GM19025 (cell line): ENCODE results near the gene SEH1L.
"Not testable (repeated sequence)": the region's sequence is repeated elsewhere in the genome, so short reads cannot be mapped to it uniquely, and the experiment has no call there.

ENCODE experiments used
- ATAC-seq: cut with Tn5 transposase; IDR thresholded peaks from one replicate; pipeline ENCODE4 v1.9.1; 2021; ENCODE audit warnings: mild to moderate bottlenecking, low read depth, moderate library complexity; ENCODE audit not compliant: unreplicated experiment

SEH1L gene

GRCh38 chr18:12939162-12939561 lies 8.6 kb upstream of the SEH1L start:
- ATAC-seq = no peak

GRCh38 chr18:12943215-12943614 lies 4.6 kb upstream of the SEH1L start:
- ATAC-seq = no peak

GRCh38 chr18:12944709-12945108 lies 3.1 kb upstream of the SEH1L start:
- no peak for ATAC-seq

- ATAC-seq = no peak
Measured at GRCh38 chr18:12946549-12947284, 1.1 kb upstream of the SEH1L start.

GRCh38 chr18:12948050-12948804 lies 416 bp downstream of the SEH1L start:
- peak; percentile 75 for ATAC-seq

- no peak for ATAC-seq
Measured at GRCh38 chr18:12958478-12958877, 10.7 kb downstream of the SEH1L start.

GRCh38 chr18:12960395-12960794 lies 12.6 kb downstream of the SEH1L start:
- ATAC-seq = no peak

- ATAC-seq = no peak
Measured at GRCh38 chr18:12960853-12961397, 13.1 kb downstream of the SEH1L start.

GRCh38 chr18:12963069-12963468 lies 15.3 kb downstream of the SEH1L start:
- ATAC-seq = no peak

GRCh38 chr18:12968115-12968514 lies 20.3 kb downstream of the SEH1L start:
- ATAC-seq = no peak

GRCh38 chr18:12968619-12969018 lies 20.8 kb downstream of the SEH1L start:
- ATAC-seq = no peak

- ATAC-seq = no peak
Measured at GRCh38 chr18:12973562-12974213, 25.9 kb downstream of the SEH1L start.

GRCh38 chr18:12975488-12975887 lies 27.7 kb downstream of the SEH1L start:
- ATAC-seq = no peak

- ATAC-seq = no peak
Measured at GRCh38 chr18:12976305-12976704, 28.5 kb downstream of the SEH1L start.

GRCh38 chr18:12980065-12980464 lies 32.3 kb downstream of the SEH1L start:
- not testable (repeated sequence) for ATAC-seq

GRCh38 chr18:12989397-12990122 lies 41.7 kb downstream of the SEH1L start:
- no peak for ATAC-seq

GRCh38 chr18:12990123-12990475 lies 42.3 kb downstream of the SEH1L start:
- no peak for ATAC-seq

- no peak for ATAC-seq
Measured at GRCh38 chr18:12990641-12990966, 42.8 kb downstream of the SEH1L start.

GRCh38 chr18:12990967-12991820 lies 43.4 kb downstream of the SEH1L start, which contains the start of gene CEP192:
CEP192 (plus strand) TSS chr18:12991362; CDS start chr18:12999425, 8,063 bp downstream.
- ATAC-seq = peak; percentile 88

GRCh38 chr18:12991821-12992179 lies 44.0 kb downstream of the SEH1L start:
- ATAC-seq = no peak
